ENCODE results near the gene TAAR1.

The TAAR1 gene

GRCh38 chr6:132661906-132662305, 2.9 kb upstream of the TAAR1 start:
- no peaks in the 10 kb centered on the region for H3F3A ChIP-seq (ENCODE audit: insufficient read depth, low read length)
- no peak overlapping the region for H3K9ac ChIP-seq (ENCODE audit: low read length)
- H3K9me3 ChIP-seq (replicated peaks; ENCODE audit: insufficient read depth, low read length), result no peaks in the 10 kb centered on the region
- no peak for TF ChIP-seq EZH2 (optimal IDR thresholded peaks at IDR 0.05; ENCODE audit: low read depth, low read length)
- no peak for TF ChIP-seq CTCF (IDR thresholded peaks at IDR 0.05; ENCODE audit: low read length)
- no peak for TF ChIP-seq EZH2phosphoT487 (IDR thresholded peaks at IDR 0.05; ENCODE audit: low read length)
- H3K27me3 ChIP-seq (replicated peaks; ENCODE audit: insufficient read depth, low read length), result no peaks in the 10 kb centered on the region
- DNase-seq, result no peak
- H3K79me2 ChIP-seq (ENCODE audit: low read length), result no peaks in the 10 kb centered on the region
- no peaks in the 10 kb centered on the region for H4K20me1 ChIP-seq (ENCODE audit: insufficient read depth, low read length)
- H3K27ac ChIP-seq (ENCODE audit: low read length), result no peak overlapping the region
- no peaks in the 10 kb centered on the region for H3K4me1 ChIP-seq (ENCODE audit: low read length)
- H3K4me2 ChIP-seq (ENCODE audit: low read depth, low read length), result no peak overlapping the region
- no peaks in the 10 kb centered on the region for H3K36me3 ChIP-seq (replicated peaks; ENCODE audit: insufficient read depth, low read length)
- H2AFZ ChIP-seq (ENCODE audit: low read length), result no peak overlapping the region
- no peaks in the 10 kb centered on the region for H3K9me2 ChIP-seq (replicated peaks; ENCODE audit: insufficient read depth, low read length)
- H3K4me3 ChIP-seq (ENCODE audit: low read length), result no peak overlapping the region

- Histone ChIP-seq H4K20me1 (ENCODE audit: insufficient read depth, low read length) (no peaks in the 10 kb centered on the region), H3K27ac (ENCODE audit: low read length) (no peak overlapping the region), H2AFZ (ENCODE audit: low read length) (no peak overlapping the region), H3K9me3 (replicated peaks; ENCODE audit: insufficient read depth, low read length) (no peaks in the 10 kb centered on the region), H3K9ac (ENCODE audit: low read length) (no peak overlapping the region), H3K36me3 (replicated peaks; ENCODE audit: insufficient read depth, low read length) (no peaks in the 10 kb centered on the region), H3K27me3 (replicated peaks; ENCODE audit: insufficient read depth, low read length) (no peaks in the 10 kb centered on the region; the same call in 1 of the 2 replicates), H3K79me2 (ENCODE audit: low read length) (no peaks in the 10 kb centered on the region), H3K9me2 (replicated peaks; ENCODE audit: insufficient read depth, low read length) (no peaks in the 10 kb centered on the region), H3F3A (ENCODE audit: insufficient read depth, low read length) (no peaks in the 10 kb centered on the region), H3K4me1 (ENCODE audit: low read length) (no peaks in the 10 kb centered on the region), H3K4me2 (ENCODE audit: low read depth, low read length) (no peak overlapping the region), H3K4me3 (ENCODE audit: low read length) (no peak overlapping the region)
- no peak for TF ChIP-seq CTCF (IDR thresholded peaks at IDR 0.05; ENCODE audit: low read length)
- TF ChIP-seq EZH2 (optimal IDR thresholded peaks at IDR 0.05; ENCODE audit: low read depth, low read length), result no peak
- TF ChIP-seq EZH2phosphoT487 (IDR thresholded peaks at IDR 0.05; ENCODE audit: low read length), result no peak
- no peak for DNase-seq
Observed at GRCh38 chr6:132651062-132651461, 7.9 kb downstream of the TAAR1 start.

GRCh38 chr6:132650429-132650828, 8.6 kb downstream of the TAAR1 start:
- TF ChIP-seq CTCF (IDR thresholded peaks at IDR 0.05; ENCODE audit: low read length), result no peak
- TF ChIP-seq EZH2 (optimal IDR thresholded peaks at IDR 0.05; ENCODE audit: low read depth, low read length), result no peak
- TF ChIP-seq EZH2phosphoT487 (IDR thresholded peaks at IDR 0.05; ENCODE audit: low read length), result no peak
- no peak for DNase-seq
- H3F3A ChIP-seq (ENCODE audit: insufficient read depth, low read length), result no peaks in the 10 kb centered on the region

More at GRCh38 chr6:132650429-132650828, 8.6 kb downstream of the TAAR1 start:
- Histone ChIP-seq H3K79me2 (ENCODE audit: low read length) (no peaks in the 10 kb centered on the region), H3K9me2 (replicated peaks; ENCODE audit: insufficient read depth, low read length) (no peaks in the 10 kb centered on the region), H3K4me3 (ENCODE audit: low read length) (no peak overlapping the region), H3K4me2 (ENCODE audit: low read depth, low read length) (no peak overlapping the region), H2AFZ (ENCODE audit: low read length) (no peak overlapping the region), H3K27ac (ENCODE audit: low read length) (no peak overlapping the region), H3K4me1 (ENCODE audit: low read length) (no peaks in the 10 kb centered on the region), H3K9me3 (replicated peaks; ENCODE audit: insufficient read depth, low read length) (no peaks in the 10 kb centered on the region), H3K9ac (ENCODE audit: low read length) (no peak overlapping the region), H3K27me3 (replicated peaks; ENCODE audit: insufficient read depth, low read length) (no peaks in the 10 kb centered on the region; the same call in 1 of the 2 replicates), H4K20me1 (ENCODE audit: insufficient read depth, low read length) (no peaks in the 10 kb centered on the region), H3K36me3 (replicated peaks; ENCODE audit: insufficient read depth, low read length) (no peaks in the 10 kb centered on the region)

Data from MM.1S (cell line).